ENCODE measurements around the gene PABPC1L2A. TPM values are rescaled to one million over a fixed set of nuclear protein-coding genes. Genes with fewer than 3 reads are reported as not detected.
"Not testable (repeated sequence)": the region's sequence is repeated elsewhere in the genome, so short reads cannot be mapped to it uniquely, and the experiment has no call there.

Gene PABPC1L2A
- not detected for total RNA-seq
- long read RNA-seq = 0 reads

- intact Hi-C loops (cut with DNase I, micrococcal nuclease); DNase-seq; ATAC-seq: not testable (repeated sequence)
Observed at GRCh38 chrX:73079024-73079562, at the start of gene PABPC1L2A. Gene PABPC1L2A, minus strand, starts transcription at chrX:73079512. Its CDS starts 126 bp downstream, at chrX:73079386.

- intact Hi-C loops (cut with DNase I, micrococcal nuclease) = no loop called here
- DNase-seq (no peak), ATAC-seq (no peak)
Observed at GRCh38 chrX:73127700-73128241, 48.5 kb upstream of the PABPC1L2A start.

GRCh38 chrX:73126240-73126639, 46.9 kb upstream of the PABPC1L2A start:
- DNase-seq = peak; percentile 4 to 29
- intact Hi-C loops (cut with DNase I, micrococcal nuclease) = no loop called here

DNA sequence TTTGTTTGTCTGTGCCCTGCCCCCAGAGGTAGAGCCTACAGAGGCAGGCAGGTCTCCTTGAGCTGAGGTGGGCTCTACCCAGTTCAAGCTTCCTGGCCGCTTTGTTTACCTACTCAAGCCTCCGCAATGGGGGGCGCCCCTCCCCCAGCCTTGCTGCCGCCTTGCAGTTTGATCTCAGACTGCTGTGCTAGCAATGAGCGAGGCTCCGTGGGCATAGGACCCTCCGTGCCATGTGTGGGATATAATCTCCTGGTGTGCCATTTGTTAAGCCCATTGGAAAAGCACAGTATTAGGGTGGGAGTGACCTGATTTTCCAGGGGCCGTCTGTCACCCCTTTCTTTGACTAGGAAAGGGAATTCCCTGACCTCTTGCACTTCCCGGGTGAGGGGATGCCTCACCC, 20.2 kb upstream of the PABPC1L2A start:
- intact Hi-C loops (cut with DNase I, micrococcal nuclease); DNase-seq; ATAC-seq: not testable (repeated sequence)

More at GRCh38 chrX:73126240-73126639, 46.9 kb upstream of the PABPC1L2A start:
- ATAC-seq = peak; percentile 98

GRCh38 chrX:73086766-73087165, 7.5 kb upstream of the PABPC1L2A start:
- intact Hi-C loops (cut with DNase I, micrococcal nuclease); ATAC-seq: not testable (repeated sequence)
- DNase-seq = peak in 1 of 2 donors; percentile 18

- intact Hi-C loops (cut with DNase I, micrococcal nuclease); ATAC-seq; DNase-seq: not testable (repeated sequence)
Observed at GRCh38 chrX:73079884-73080283, 572 bp upstream of the PABPC1L2A start.

- DNase-seq; ATAC-seq; intact Hi-C loops (cut with DNase I, micrococcal nuclease): not testable (repeated sequence)
Observed at GRCh38 chrX:73078597-73078996, 715 bp downstream of the PABPC1L2A start.

GRCh38 chrX:73076838-73077237, 2.5 kb downstream of the PABPC1L2A start:
- intact Hi-C loops (cut with DNase I, micrococcal nuclease) = no loop called here
- DNase-seq (no peak), ATAC-seq (no peak)

- no peak for ATAC-seq
- DNase-seq = no peak
- intact Hi-C loops (cut with DNase I, micrococcal nuclease) = no loop called here
Observed at GRCh38 chrX:73069365-73070035, 9.8 kb downstream of the PABPC1L2A start.

- ATAC-seq (no peak), DNase-seq (no peak)
- intact Hi-C loops (cut with DNase I, micrococcal nuclease) = no loop called here
Observed at GRCh38 chrX:73068467-73069364, 10.6 kb downstream of the PABPC1L2A start.

GRCh38 chrX:73067761-73068466, 11.4 kb downstream of the PABPC1L2A start:
- ATAC-seq; intact Hi-C loops (cut with DNase I, micrococcal nuclease); DNase-seq: not testable (repeated sequence)

DNA sequence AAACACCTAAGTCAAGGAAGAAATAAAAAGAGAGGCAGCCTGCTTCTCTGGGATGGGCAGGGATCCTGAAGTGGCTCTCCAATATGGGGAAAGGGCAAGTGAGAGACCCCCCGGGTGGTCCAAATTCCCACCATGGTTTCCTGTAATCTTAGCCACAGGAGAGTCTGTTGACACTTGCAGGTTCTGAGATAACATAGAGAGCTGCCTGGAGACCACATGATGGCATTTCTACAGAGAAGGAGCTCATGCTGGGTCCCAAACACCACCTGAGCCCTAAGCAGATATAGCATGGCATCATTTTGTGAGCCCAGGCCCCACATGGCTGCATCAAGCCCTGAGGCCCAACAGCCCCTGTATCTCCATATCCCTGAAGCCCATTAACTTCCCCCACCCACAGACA, 50.4 kb downstream of the PABPC1L2A start:
- ATAC-seq (no peak), DNase-seq (no peak)
- intact Hi-C loops (cut with DNase I, micrococcal nuclease) = no loop called here

Other genes with a start within 250 kb of the PABPC1L2A start
- not detected for gene FAM236C, start 166.9 kb downstream of the PABPC1L2A start, total RNA-seq
- not detected for gene FAM236A, start 141.3 kb downstream of the PABPC1L2A start, total RNA-seq
- under 1 TPM in 1 of 2 donors, not detected in 1; 0.40 TPM for gene DMRTC1, start 135.7 kb downstream of the PABPC1L2A start, total RNA-seq
- not detected for gene PABPC1L2B, start 76.6 kb downstream of the PABPC1L2A start, total RNA-seq
- gene NAP1L2, start 135.3 kb upstream of the PABPC1L2A start, total RNA-seq = 1 to 10 TPM; 2.2 to 2.8 TPM